Fibroblast of peridontal ligament (primary cell): ENCODE measurements around the gene SEC23B.

ENCODE experiments used
- DNase-seq: peaks from one replicate; pipeline ENCODE4 v3.0.0-alpha.2; 2010; ENCODE audit errors: extremely low read depth

The SEC23B gene

GRCh38 chr20:18587665-18588573 is 80.2 kb downstream of the SEC23B start, which contains the start of gene DTD1:
Gene DTD1, plus strand, starts transcription at chr20:18588054. Its CDS starts 19 bp downstream, at chr20:18588073.
- peak; percentile 79 for DNase-seq

- peak; percentile 10 for DNase-seq
These were observed 80.8 kb downstream of the SEC23B start for GRCh38 chr20:18588574-18588933.

- DNase-seq: no peak
These were observed 82.4 kb downstream of the SEC23B start for GRCh38 chr20:18589941-18590674.

GRCh38 chr20:18596270-18596669 is 88.5 kb downstream of the SEC23B start:
- no peak for DNase-seq

GRCh38 chr20:18609741-18610140 is 102.0 kb downstream of the SEC23B start:
- DNase-seq: no peak
